HG03439 (cell line): ENCODE data around the gene MS4A2.
"Not testable (repeated sequence)": the region's sequence is repeated elsewhere in the genome, so short reads cannot be mapped to it uniquely, and the experiment has no call there.

Source experiments
- ATAC-seq: cut with Tn5 transposase; IDR thresholded peaks from one replicate; pipeline ENCODE4 v1.9.1; 2021; ENCODE audit warnings: mild to moderate bottlenecking, moderate library complexity; ENCODE audit not compliant: unreplicated experiment

The MS4A2 gene

GRCh38 chr11:60088364-60088763 is at the start of gene MS4A2:
MS4A2 (plus strand) TSS chr11:60088664; CDS start chr11:60088766, 102 bp downstream.
- no peak for ATAC-seq

- ATAC-seq: no peak
Measured at GRCh38 chr11:60040109-60040508, 48.4 kb upstream of the MS4A2 start, which contains the start of gene OOSP2. OOSP2 (plus strand) TSS chr11:60040409; CDS start chr11:60040460, 51 bp downstream.

- not testable (repeated sequence) for ATAC-seq
Measured at GRCh38 chr11:60050422-60050821, 38.0 kb upstream of the MS4A2 start.

GRCh38 chr11:60050839-60051238 is 37.6 kb upstream of the MS4A2 start:
- not testable (repeated sequence) for ATAC-seq

- ATAC-seq: no peak
Measured at GRCh38 chr11:60056349-60056969, 32.0 kb upstream of the MS4A2 start, which contains the start of gene MS4A3. MS4A3 (plus strand) TSS chr11:60056665; CDS start chr11:60061161, 4,496 bp downstream.

- no peak for ATAC-seq
Measured at GRCh38 chr11:60059052-60059451, 29.4 kb upstream of the MS4A2 start.

- no peak for ATAC-seq
Measured at GRCh38 chr11:60059521-60060240, 28.8 kb upstream of the MS4A2 start.

- no peak for ATAC-seq
Measured at GRCh38 chr11:60064111-60064510, 24.4 kb upstream of the MS4A2 start.

- ATAC-seq: no peak
Measured at GRCh38 chr11:60065801-60066200, 22.7 kb upstream of the MS4A2 start.

- ATAC-seq: no peak
Measured at GRCh38 chr11:60069450-60069849, 19.0 kb upstream of the MS4A2 start.

GRCh38 chr11:60071644-60072043 is 16.8 kb upstream of the MS4A2 start:
- ATAC-seq: not testable (repeated sequence)

- no peak for ATAC-seq
Measured at GRCh38 chr11:60077216-60077817, 11.1 kb upstream of the MS4A2 start.

GRCh38 chr11:60077981-60078380 is 10.5 kb upstream of the MS4A2 start:
- ATAC-seq: no peak

GRCh38 chr11:60078745-60079144 is 9.7 kb upstream of the MS4A2 start:
- ATAC-seq: no peak

GRCh38 chr11:60080535-60080934 is 7.9 kb upstream of the MS4A2 start:
- no peak for ATAC-seq

- ATAC-seq: no peak
Measured at GRCh38 chr11:60084631-60085273, 3.7 kb upstream of the MS4A2 start.

GRCh38 chr11:60085909-60086308 is 2.6 kb upstream of the MS4A2 start:
- no peak for ATAC-seq

GRCh38 chr11:60087239-60087638 is 1.2 kb upstream of the MS4A2 start:
- ATAC-seq: no peak

- ATAC-seq: no peak
Measured at GRCh38 chr11:60095477-60096120, 7.1 kb downstream of the MS4A2 start.

- no peak for ATAC-seq
Measured at GRCh38 chr11:60097189-60097588, 8.7 kb downstream of the MS4A2 start.

GRCh38 chr11:60098508-60098907 is 10.0 kb downstream of the MS4A2 start:
- no peak for ATAC-seq
